ENCODE results near the gene CHRNB2.

CHRNB2 gene

GRCh38 chr1:154614247-154614646 lies 46.7 kb downstream of the CHRNB2 start:
- DNase-seq = no peak

DNA sequence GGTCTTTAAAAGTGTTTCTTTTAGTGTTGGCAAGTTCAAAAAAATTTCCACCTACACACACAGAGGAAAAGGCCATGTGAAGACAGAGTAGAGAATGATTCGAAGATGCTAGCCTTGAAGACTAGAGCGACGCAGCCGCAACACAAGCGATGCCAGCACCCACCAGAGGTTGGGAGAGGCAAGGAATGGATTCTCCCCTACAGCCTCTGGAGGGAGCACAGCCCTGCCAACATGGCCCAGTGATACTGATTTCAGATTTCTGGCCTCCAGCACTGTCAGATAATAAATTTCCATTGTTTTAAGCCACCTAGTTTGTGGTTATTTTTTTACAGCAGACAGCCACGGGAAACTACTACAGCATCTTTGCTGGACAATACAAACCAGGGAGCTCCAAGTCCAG lies 47.3 kb downstream of the CHRNB2 start:
- DNase-seq = no peak

GRCh38 chr1:154615411-154615810 lies 47.8 kb downstream of the CHRNB2 start:
- no peak for DNase-seq

DNA sequence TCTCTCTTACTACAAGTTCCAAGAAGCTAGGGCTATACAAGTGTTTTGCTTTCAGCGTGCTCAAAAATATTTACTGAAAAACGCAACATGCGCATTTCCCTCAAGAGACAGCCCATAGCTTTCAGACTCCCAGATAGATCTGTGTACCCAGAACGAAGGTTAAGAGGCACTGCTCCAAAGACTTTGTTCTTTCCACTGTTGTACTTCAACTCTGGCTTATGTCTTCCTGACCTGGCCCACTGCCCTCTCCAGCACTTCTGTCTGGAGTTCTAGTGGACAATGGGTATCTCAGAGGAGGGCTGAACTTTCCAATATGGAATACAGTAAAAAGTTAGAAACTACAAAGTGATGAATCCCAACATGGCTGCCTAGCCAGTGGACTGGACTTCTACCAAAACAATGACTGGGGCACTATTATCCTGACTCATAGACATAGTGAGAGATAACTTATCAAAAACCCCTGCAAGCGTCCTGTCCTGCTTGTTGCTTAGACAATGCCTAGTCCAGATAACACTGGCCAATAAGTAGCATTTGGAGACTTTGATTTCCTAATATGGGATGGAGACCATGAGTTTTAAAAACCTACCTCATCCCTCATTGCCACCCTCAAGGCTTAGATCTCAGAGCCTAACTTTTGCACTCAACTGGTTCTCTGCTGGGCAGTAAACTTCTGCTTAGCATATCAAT lies 49.2 kb downstream of the CHRNB2 start:
- no peak for DNase-seq

GRCh38 chr1:154619181-154619948 lies 51.8 kb downstream of the CHRNB2 start:
- no peak for DNase-seq

DNA sequence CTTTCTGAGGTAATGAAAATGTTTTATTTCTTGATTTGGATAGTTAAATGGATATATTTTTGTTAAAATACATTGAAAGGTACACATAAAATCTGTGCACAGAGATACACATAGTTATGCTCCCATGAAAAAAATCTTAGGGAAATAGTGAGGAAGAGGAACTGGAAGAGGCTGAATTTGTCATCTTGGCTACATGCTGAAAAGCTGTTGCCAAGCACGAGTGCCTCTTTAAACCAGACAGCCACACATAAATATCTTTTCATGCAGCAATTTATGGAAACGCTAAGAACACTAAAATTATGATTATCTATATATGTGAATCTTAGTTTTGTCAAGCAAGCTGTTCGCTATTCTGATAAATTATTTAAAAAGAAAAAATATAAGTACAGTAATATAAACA lies 53.2 kb downstream of the CHRNB2 start:
- DNase-seq = no peak

- DNase-seq = no peak
Measured at GRCh38 chr1:154621875-154622274, 54.3 kb downstream of the CHRNB2 start.

DNA sequence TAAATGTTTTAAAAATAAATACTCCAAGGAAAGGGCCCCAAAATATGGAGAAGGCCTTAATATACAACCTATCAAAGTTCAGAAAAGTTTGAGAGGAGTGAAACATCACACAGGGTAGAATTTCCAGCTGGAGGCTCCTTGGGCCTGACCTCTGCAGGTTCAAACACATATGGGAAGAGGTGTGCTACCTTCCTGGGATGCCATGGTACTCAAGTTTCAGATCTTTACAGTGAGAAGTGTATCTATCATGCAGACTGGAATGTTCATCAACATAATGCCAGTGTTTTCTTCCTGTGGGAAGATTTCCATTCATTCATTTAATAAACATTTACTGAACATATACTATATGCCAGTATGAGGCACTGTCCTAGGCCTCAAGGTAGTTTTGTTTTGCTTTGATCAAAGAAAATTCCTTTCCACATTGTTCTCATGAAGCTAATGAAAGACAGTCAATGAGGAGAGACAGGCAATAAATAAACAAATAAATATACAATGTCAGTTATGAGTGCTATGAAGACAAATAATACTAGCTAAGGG lies 55.0 kb downstream of the CHRNB2 start:
- DNase-seq = no peak

DNA sequence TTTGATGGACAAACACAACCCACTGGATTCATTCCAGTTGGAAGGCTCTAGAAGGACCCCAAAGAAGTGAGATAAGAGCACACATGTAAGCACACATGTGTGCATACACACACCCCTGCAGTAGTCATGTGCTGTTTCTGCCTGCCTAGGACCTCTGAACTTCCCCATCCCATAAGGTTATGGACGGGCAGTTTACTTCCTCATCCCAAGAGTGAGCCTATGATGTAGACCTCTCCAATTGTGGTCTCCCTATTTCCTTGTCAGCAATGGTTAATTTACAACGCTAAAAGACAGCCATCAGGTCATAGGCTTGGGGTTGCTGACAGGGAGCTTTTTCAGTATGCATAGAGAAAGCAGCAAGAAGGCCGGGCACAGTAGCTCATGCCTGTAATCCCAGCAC lies 55.8 kb downstream of the CHRNB2 start:
- DNase-seq = no peak

DNA sequence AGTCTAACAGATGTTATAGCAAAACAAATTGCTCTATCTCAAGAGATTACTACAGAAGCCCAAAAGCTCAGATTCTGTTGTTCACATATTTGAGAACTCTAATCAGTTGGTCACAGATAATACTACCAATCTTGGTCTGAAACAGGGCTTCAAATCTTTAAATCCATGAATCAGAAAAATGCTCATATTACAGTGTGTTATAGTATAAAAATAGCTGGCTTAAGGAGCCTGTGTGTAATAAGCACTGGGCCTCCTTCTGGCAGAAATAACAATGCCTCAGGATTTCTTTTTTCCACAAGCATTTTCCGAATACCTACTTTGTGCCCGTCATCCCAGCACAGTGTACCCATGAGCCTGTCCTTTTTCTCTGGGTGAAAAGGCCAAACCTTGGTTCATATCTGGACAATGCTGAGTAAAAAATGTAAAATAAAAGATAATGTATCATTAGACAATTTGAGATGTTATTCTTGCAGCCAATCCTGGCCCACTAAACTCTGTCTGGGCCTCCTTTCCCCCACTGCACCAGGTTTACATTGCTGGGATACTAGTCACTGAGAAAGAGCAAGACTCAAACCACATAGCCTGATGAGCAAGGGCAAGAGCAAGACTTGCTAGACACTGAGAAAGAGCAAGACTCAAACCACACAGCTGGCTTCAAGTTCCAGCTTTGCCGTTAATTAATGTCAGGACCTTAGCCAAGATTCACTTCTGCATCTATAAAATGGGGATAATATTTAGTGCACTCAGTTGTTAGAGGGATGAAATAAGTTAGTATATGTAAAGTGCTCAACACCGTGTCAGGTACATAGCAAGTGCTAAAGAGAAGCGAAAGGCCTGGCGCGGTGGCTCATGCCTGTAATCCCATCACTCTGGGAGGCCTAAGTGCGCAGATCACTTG lies 57.4 kb downstream of the CHRNB2 start:
- no peak for DNase-seq

- no peak for DNase-seq
Measured at GRCh38 chr1:154626456-154627256, 59.1 kb downstream of the CHRNB2 start.

GRCh38 chr1:154627257-154628120 lies 59.9 kb downstream of the CHRNB2 start:
- peak; percentile 97 for DNase-seq

GRCh38 chr1:154628121-154628405 lies 60.5 kb downstream of the CHRNB2 start:
- no peak for DNase-seq

- no peak for DNase-seq
Measured at GRCh38 chr1:154629061-154629674, 61.6 kb downstream of the CHRNB2 start.

All from activated T-cell treated with anti-CD3 and anti-CD28 coated beads for 4 hours (primary cell).